PC-3 (cell line): ENCODE data around the gene TULP3. TPM values are rescaled to one million over a fixed set of nuclear protein-coding genes. Genes with fewer than 3 reads are reported as not detected.

Experiments
- ATAC-seq: fragments of 200-7000 bp; cut with Tn5 transposase; 2 replicates; pipeline ENCODE4 v1.9.1; 2020; ENCODE audit warnings: mild to moderate bottlenecking, moderate library complexity
- BruUV-seq: library from RNA; stranded (reverse); fragments of 400-500 nt; replicated peaks from 2 replicates; lab custom pipeline; 2021; lab: Mats Ljungman, UMichigan
- CTCF ChIA-PET: fragments of 300-600 bp; sonication (Branson Sonifier 250); formaldehyde crosslinking; loops from one replicate; lab custom pipeline; 2022; ENCODE audit warnings: antibody characterized with exemption; lab: Charles Lee
- POLR2A ChIA-PET: fragments of 300-600 bp; sonication (Branson Sonifier 250); formaldehyde crosslinking; loops from one replicate; lab custom pipeline; 2022; ENCODE audit warnings: antibody characterized with exemption; ENCODE audit not compliant: unreplicated experiment; lab: Charles Lee
- DNase-seq: peaks from one replicate; pipeline ENCODE4 v3.0.0-alpha.2; 2015
- H2AFZ ChIP-seq: fragments of 300-600 bp; sonication (generic); 2 replicates; pipeline ENCODE4 v1.6.0; 2016; ENCODE audit warnings: antibody characterized with exemption, low read length
- H3F3A ChIP-seq: fragments of 300-600 bp; sonication (generic); one replicate; pipeline ENCODE4 v1.6.0; 2017; ENCODE audit warnings: antibody characterized with exemption, low read length, control low read depth, mild to moderate bottlenecking; ENCODE audit not compliant: unreplicated experiment
- H3K27ac ChIP-seq: fragments of 300-600 bp; sonication (generic); 2 replicates; pipeline ENCODE4 v1.5.1; 2016; ENCODE audit warnings: mild to moderate bottlenecking, low read length
- H3K27me3 ChIP-seq: fragments of 300-600 bp; sonication (generic); 2 replicates; pipeline ENCODE4 v1.6.1; 2016; ENCODE audit warnings: low read length, mixed read lengths
- H3K36me3 ChIP-seq: fragments of 300-600 bp; sonication (generic); 2 replicates; pipeline ENCODE4 v1.6.1; 2016; ENCODE audit warnings: low read depth, mixed run types, low read length, mixed read lengths
- H3K4me1 ChIP-seq: fragments of 300-600 bp; sonication (generic); 2 replicates; pipeline ENCODE4 v1.5.1; 2016; ENCODE audit warnings: low read length; ENCODE audit not compliant: insufficient read depth
- H3K4me2 ChIP-seq: fragments of 300-600 bp; sonication (generic); 2 replicates; pipeline ENCODE4 v1.6.0; 2016; ENCODE audit warnings: low read length
- H3K4me3 ChIP-seq: fragments of 300-600 bp; sonication (generic); 2 replicates; pipeline ENCODE4 v1.5.1; 2016; ENCODE audit warnings: mild to moderate bottlenecking, low read length, mixed read lengths
- H3K79me2 ChIP-seq: fragments of 300-600 bp; sonication (generic); 2 replicates; pipeline ENCODE4 v1.6.1; 2017; ENCODE audit warnings: low read length, mixed read lengths
- H3K9ac ChIP-seq: fragments of 300-600 bp; sonication (generic); 2 replicates; pipeline ENCODE4 v1.6.0; 2016; ENCODE audit warnings: mild to moderate bottlenecking, low read length
- H3K9me2 ChIP-seq: fragments of 300-600 bp; sonication (generic); replicated peaks from 2 replicates; pipeline ENCODE4 v1.6.1; 2016; ENCODE audit warnings: mixed run types, low read length, mixed read lengths
- H3K9me3 ChIP-seq: fragments of 300-600 bp; sonication (generic); 2 replicates; pipeline ENCODE4 v1.6.1; 2016; ENCODE audit warnings: low read length, mixed read lengths
- H4K20me1 ChIP-seq: fragments of 300-600 bp; sonication (generic); 2 replicates; pipeline ENCODE4 v1.6.1; 2016; ENCODE audit warnings: low read length, mixed read lengths
- CTCF ChIP-seq: fragments of 300-600 bp; sonication (generic); conservative IDR thresholded peaks from 2 replicates; pipeline ENCODE4 v1.5.1; 2017; ENCODE audit warnings: antibody characterized with exemption, low read depth, mild to moderate bottlenecking, low read length
- EZH2 ChIP-seq: fragments of 300-600 bp; sonication (generic); IDR thresholded peaks from one replicate; pipeline ENCODE4 v1.6.1; 2017; ENCODE audit warnings: antibody characterized with exemption, mild to moderate bottlenecking, low read length; ENCODE audit not compliant: unreplicated experiment
- EZH2phosphoT487 ChIP-seq: fragments of 300-600 bp; sonication (generic); IDR thresholded peaks from 2 replicates; pipeline ENCODE4 v1.6.1; 2018; ENCODE audit warnings: mild to moderate bottlenecking, antibody characterized with exemption, low read length, borderline replicate concordance
- intact Hi-C: fragments of 100-400 bp; cut with micrococcal nuclease; formaldehyde crosslinking; loops from 2 replicates; pipeline ENCODE4 v1.9.0; 2023
- total RNA-seq: library from RNA; depleted of rRNA; stranded (reverse); fragments of >200 nt; gene quantifications from 2 replicates; pipeline ENCODE4 v1.2.3, GENCODE V29; 2014

The TULP3 gene
- total RNA-seq, 1 experiment from 2014 or later: 22.6 TPM

GRCh38 chr12:2842948-2843347, 47.7 kb upstream of the TULP3 start:
- Histone ChIP-seq H3K4me2 (no peak overlapping the region), H3K4me3 (no peak overlapping the region), H3K36me3 (no peaks in the 10 kb centered on the region), H3F3A (no peaks in the 10 kb centered on the region), H3K4me1 (no peaks in the 10 kb centered on the region), H4K20me1 (no peaks in the 10 kb centered on the region), H3K79me2 (no peaks in the 10 kb centered on the region), H3K9me2 (no peaks in the 10 kb centered on the region), H3K9me3 (no peaks in the 10 kb centered on the region), H3K27ac (no peak overlapping the region), H3K9ac (no peak overlapping the region), H3K27me3 (no peaks in the 10 kb centered on the region), H2AFZ (no peak overlapping the region)
- no TSS peak for BruUV-seq
- ChIA-PET POLR2A (no interaction called here), CTCF (no interaction called here)
- TF ChIP-seq EZH2 (no peak), CTCF (no peak), EZH2phosphoT487 (no peak)
- ATAC-seq (no peak), DNase-seq (no peak)
- intact Hi-C loops: no loop called here

GRCh38 chr12:2844786-2845185, 45.9 kb upstream of the TULP3 start:
- Histone ChIP-seq H3K79me2 (no peaks in the 10 kb centered on the region), H3K4me3 (no peak overlapping the region), H3F3A (no peaks in the 10 kb centered on the region), H4K20me1 (no peaks in the 10 kb centered on the region), H3K9me2 (no peaks in the 10 kb centered on the region), H3K4me1 (no peaks in the 10 kb centered on the region), H3K36me3 (no peaks in the 10 kb centered on the region), H2AFZ (no peak overlapping the region), H3K27ac (no peak overlapping the region), H3K4me2 (no peak overlapping the region), H3K9me3 (no peaks in the 10 kb centered on the region), H3K9ac (no peak overlapping the region), H3K27me3 (no peaks in the 10 kb centered on the region)
- ATAC-seq (no peak), DNase-seq (no peak)
- CTCF ChIA-PET: no interaction called here
- BruUV-seq: no TSS peak
- intact Hi-C loops: no loop called here
- POLR2A ChIA-PET: no interaction called here
- no peak for TF ChIP-seq EZH2
- no peak for TF ChIP-seq CTCF
- TF ChIP-seq EZH2phosphoT487: no peak

- intact Hi-C loops: no loop called here
- Histone ChIP-seq H3K4me2 (no peak overlapping the region), H3K9ac (no peak overlapping the region), H3K27ac (no peak overlapping the region), H3K9me3 (no peaks in the 10 kb centered on the region), H2AFZ (no peak overlapping the region), H4K20me1 (no peaks in the 10 kb centered on the region), H3K36me3 (no peaks in the 10 kb centered on the region), H3K4me1 (no peaks in the 10 kb centered on the region), H3K4me3 (no peak overlapping the region), H3K9me2 (no peaks in the 10 kb centered on the region), H3F3A (no peaks in the 10 kb centered on the region), H3K79me2 (no peaks in the 10 kb centered on the region), H3K27me3 (no peaks in the 10 kb centered on the region)
- BruUV-seq: no TSS peak
- CTCF ChIA-PET: no interaction called here
- POLR2A ChIA-PET: no interaction called here
- TF ChIP-seq CTCF (no peak), EZH2 (no peak), EZH2phosphoT487 (no peak)
- DNase-seq: no peak
- no peak for ATAC-seq
These were observed 45.4 kb upstream of the TULP3 start for GRCh38 chr12:2845280-2845679.
